Kidney epithelial cell (primary cell): Measurements from ENCODE around the gene ORC1. TPM values are rescaled to one million over a fixed set of nuclear protein-coding genes. Genes with fewer than 3 reads are reported as not detected.
"Not testable (repeated sequence)": the region's sequence is repeated elsewhere in the genome, so short reads cannot be mapped to it uniquely, and the experiment has no call there.

ENCODE experiments used
- DNase-seq: peaks from one replicate; pipeline ENCODE4 v3.0.0-alpha.2; 2010; ENCODE audit warnings: low read depth
- H3K27me3 ChIP-seq: 2 replicates; pipeline ENCODE4 v1.6.0; 2011; ENCODE audit warnings: low read length; ENCODE audit not compliant: control insufficient read depth, insufficient read depth
- H3K36me3 ChIP-seq: 2 replicates; pipeline ENCODE4 v1.5.1; 2011; ENCODE audit warnings: low read length; ENCODE audit not compliant: control insufficient read depth, insufficient read depth
- H3K4me3 ChIP-seq: 2 replicates; pipeline ENCODE4 v1.5.1; 2011; ENCODE audit warnings: low read depth, mild to moderate bottlenecking, control low read depth, low read length
- CTCF ChIP-seq: IDR thresholded peaks from 2 replicates; pipeline ENCODE4 v1.5.1; 2011; ENCODE audit warnings: mild to moderate bottlenecking, moderate library complexity, low read length, control low read depth, inconsistent platforms; ENCODE audit not compliant: insufficient read depth, poor library complexity, severe bottlenecking
- total RNA-seq: library from RNA; depleted of rRNA; stranded (reverse); fragments of >200 nt; gene quantifications from 2 replicates; pipeline ENCODE4 v1.2.3, GENCODE V29; 2015

ORC1 gene
- total RNA-seq, 1 donor from 2014 or later: 2.7 TPM

GRCh38 chr1:52386458-52386857 is 17.8 kb downstream of the ORC1 start:
- no peaks in the 10 kb centered on the region for H3K27me3 ChIP-seq
- TF ChIP-seq CTCF: no peak
- DNase-seq: no peak
- peaks cover 3% of the 10 kb centered on the region for H3K36me3 ChIP-seq
- no peak overlapping the region for H3K4me3 ChIP-seq

- Histone ChIP-seq H3K4me3 (no peak overlapping the region), H3K27me3 (no peaks in the 10 kb centered on the region), H3K36me3 (peaks cover 3% of the 10 kb centered on the region)
- DNase-seq: no peak
- no peak for TF ChIP-seq CTCF
Observed at GRCh38 chr1:52385376-52385775, 18.8 kb downstream of the ORC1 start.

- not testable (repeated sequence) for H3K36me3 ChIP-seq, H3K4me3 ChIP-seq, DNase-seq, H3K27me3 ChIP-seq
Observed at GRCh38 chr1:52369851-52370250, 34.4 kb downstream of the ORC1 start.

GRCh38 chr1:52368383-52369172 is 35.6 kb downstream of the ORC1 start:
- peak; percentile 28 for TF ChIP-seq CTCF
- Histone ChIP-seq H3K27me3 (no peaks in the 10 kb centered on the region), H3K36me3 (no peaks in the 10 kb centered on the region), H3K4me3 (peak overlapping the region; percentile 50)
- peak; percentile 16 for DNase-seq

- no peak for DNase-seq
- peaks cover 3% of the 10 kb centered on the region for H3K36me3 ChIP-seq
- no peak for TF ChIP-seq CTCF
Observed at GRCh38 chr1:52367272-52367671, 37.0 kb downstream of the ORC1 start.

GRCh38 chr1:52366517-52366827 is 37.8 kb downstream of the ORC1 start:
- peak overlapping the region; percentile 91 for H3K4me3 ChIP-seq
- DNase-seq: no peak
- peaks cover 4% of the 10 kb centered on the region for H3K36me3 ChIP-seq
- no peak for TF ChIP-seq CTCF
- no peaks in the 10 kb centered on the region for H3K27me3 ChIP-seq

More at GRCh38 chr1:52367272-52367671, 37.0 kb downstream of the ORC1 start:
- H3K27me3 ChIP-seq: no peaks in the 10 kb centered on the region
- H3K4me3 ChIP-seq: no peak overlapping the region
